HG03045 (cell line): Measurements from ENCODE around the gene CRKL.
"Not testable (repeated sequence)": the region's sequence is repeated elsewhere in the genome, so short reads cannot be mapped to it uniquely, and the experiment has no call there.

Experiments used
- ATAC-seq: cut with Tn5 transposase; IDR thresholded peaks from one replicate; pipeline ENCODE4 v1.9.1; 2021; ENCODE audit warnings: mild to moderate bottlenecking, moderate library complexity; ENCODE audit not compliant: unreplicated experiment

The CRKL gene, protein sequence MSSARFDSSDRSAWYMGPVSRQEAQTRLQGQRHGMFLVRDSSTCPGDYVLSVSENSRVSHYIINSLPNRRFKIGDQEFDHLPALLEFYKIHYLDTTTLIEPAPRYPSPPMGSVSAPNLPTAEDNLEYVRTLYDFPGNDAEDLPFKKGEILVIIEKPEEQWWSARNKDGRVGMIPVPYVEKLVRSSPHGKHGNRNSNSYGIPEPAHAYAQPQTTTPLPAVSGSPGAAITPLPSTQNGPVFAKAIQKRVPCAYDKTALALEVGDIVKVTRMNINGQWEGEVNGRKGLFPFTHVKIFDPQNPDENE

DNA sequence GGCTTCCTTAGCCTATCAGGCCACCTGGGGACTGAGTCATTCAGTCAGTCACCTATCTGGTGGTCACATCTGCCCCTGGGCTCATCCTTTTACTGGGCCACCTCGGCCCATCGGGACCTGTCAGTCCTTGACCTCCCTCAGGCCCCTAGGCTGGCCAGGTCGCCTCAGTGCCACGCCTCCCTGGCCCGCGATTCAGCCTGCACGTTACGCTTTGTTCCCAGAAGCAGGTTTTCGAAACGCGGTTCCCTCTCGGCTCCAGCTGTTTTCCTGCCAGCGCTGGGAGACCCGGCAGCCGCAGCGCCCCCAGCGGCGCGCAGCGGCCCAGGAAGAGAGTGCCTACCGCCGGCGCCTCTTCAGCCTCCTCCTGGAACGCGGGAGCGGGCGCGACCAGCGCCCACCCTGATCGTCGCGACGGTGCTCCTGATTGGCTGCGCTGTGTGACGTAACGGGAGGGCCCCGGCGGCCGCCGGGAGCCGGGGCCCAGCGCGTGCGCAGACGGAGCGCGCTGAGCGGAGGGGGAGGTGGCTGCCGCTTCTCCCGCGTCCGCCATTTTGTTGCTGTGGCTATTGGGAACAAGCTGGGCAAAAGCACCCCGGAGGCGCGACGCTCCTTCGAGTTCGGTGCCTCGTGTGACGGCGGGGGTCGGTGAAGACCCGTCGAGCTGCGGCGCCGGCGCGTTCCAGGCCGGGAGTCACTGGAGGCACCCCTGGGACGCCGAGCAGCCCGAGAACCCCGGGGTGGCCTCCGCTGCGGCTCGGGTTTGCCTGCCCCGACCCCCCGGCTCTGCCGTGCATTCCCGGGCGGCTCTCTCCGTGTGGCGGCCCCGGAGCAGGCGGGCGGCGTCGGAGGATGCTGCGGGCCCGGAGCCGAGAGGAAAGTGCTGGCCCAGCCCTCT is at the start of gene CRKL:
TSS of gene CRKL (plus strand) at position 492 of the 895 bp plus-strand sequence. CDS start 528 bp downstream, outside the sequence.
- peak; percentile 95 for ATAC-seq

DNA sequence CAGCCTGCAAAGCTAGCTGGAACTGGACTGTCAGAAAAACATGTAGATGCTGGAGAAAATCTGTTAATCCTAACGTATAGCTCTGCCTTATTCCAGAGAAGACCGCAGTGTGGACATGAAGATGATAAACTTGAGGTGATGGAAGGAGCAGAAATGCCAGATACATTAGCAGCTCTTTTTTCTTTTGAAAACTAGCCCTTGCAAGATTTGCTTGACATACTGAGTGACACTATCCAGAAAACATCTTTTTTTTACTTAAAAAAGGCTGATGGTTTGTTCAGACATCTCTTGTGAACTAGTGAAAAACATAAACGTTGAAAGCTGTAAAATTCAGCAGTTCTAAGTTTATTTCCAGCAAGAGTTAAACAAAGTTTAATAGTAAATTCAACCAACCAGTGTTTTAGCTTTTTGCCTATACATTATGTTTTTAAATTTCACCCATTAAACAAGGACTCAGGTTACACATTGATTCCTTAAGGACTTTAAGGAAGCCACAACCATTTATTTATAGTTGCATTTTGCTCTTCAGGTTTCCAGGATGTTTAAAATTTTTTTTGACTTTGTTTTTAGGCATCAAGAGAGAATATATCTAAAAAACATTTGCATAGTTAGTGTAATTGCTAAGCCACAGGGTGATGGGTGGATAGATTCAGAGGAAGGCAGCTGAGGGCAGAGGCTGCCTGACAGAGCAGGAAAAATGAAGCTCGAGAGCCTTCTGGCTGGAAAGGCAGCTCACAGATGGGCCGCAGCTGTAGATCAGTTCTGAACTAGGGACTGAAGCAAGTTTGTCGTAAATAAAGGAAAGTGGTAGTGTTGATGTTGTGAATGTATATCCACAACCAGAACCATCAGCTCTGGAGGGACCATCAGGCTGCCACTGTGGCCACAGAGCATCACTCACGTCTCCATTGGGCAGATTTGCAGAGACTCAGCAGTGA is 48.9 kb upstream of the CRKL start:
- ATAC-seq = no peak

DNA sequence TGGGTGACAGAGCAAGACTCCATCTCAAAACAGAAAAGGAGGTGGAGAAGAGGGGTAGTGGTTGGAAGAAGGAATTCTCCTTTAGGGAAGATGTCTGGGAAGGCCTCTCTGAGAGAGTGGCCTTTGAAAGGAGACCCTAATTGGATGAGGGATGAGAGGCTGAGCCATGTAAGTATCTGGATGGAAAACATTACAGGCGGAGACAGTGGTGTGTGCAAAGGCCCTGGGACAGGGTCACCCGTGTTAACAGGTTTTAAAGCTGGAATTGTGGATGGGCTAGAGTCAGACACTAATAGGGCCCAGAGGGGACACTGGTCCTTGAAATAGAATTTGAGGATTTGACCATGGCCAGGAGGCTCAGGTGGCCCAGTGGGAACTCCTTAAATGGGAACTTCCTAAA is 48.0 kb upstream of the CRKL start:
- ATAC-seq = no peak

DNA sequence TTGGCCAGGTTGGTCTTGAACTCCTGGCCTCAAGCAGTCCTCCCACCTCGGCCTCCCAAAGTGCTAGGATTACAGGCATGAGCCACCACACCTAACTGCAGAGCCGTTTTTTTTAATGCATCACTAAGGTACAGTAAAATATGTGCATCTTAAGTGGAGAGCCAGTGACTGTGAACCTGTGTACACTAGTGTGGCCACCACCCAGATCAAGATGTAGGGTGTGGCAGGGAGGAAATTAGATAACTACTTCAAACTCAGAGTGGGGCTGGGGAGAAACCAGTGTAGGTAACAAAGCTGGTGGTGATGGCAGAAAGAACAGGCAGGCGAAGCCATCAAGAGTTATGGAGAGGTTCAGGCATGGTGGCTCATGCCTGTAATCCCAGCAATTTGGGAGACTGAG is 44.0 kb upstream of the CRKL start:
- ATAC-seq = no peak

DNA sequence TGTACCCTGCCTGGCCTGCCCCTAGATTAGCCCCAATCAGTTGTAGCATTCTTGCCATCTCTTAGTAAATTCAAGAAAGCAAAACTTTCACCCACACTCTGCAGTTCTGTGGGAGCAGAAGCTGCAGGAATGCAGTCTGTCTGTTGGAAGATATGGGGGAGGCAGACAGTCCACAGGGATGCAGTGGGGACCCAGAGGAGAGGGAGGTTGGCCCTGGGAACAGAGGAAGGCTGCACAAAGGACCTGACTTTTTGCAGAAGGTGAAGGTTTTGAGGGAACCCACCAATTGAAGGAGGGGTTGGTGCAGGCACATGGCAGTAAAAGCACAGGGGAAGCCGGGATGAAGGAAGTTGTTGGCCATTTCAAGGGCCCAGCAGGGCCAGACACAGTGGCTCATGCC is 41.9 kb upstream of the CRKL start:
- no peak for ATAC-seq

DNA sequence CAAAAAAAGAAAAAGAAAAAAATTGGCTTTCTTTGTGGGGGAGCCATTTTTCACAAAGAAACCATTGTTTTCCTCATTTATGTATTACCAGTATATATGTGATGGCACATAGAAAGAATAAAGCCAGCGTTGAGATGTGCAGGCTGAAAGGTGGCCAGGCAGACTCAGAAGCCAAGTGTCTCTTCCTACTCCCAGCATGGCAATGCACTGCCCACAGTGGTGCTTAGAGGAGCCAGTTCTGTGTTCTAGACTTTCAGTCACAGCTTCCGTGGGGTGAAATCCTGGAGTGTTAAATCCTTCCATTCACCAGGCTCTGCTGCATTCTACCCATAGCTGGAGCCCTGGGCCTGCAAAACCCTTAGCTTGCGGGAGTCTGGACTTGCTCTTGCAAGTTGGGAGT is 39.5 kb upstream of the CRKL start:
- ATAC-seq = no peak

DNA sequence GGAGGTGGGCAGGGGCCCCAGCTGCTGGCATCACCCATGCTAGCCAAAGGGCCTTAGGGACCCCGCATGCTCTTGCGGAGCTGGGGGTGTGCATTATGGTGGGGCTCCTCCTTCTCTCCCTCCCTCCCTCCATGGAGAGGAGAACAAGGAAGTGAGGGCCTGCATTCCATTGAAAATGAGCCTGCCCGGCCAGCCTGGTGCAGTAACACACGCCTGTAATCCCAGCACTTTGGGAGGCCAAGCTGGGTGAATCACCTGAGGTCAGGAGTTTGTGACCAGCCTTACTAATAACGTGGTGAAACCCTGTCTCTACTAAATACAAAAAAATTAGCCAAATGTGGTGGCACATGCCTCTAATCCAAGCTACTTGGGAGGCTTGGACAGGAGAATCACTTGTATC is 36.0 kb upstream of the CRKL start:
- no peak for ATAC-seq

DNA sequence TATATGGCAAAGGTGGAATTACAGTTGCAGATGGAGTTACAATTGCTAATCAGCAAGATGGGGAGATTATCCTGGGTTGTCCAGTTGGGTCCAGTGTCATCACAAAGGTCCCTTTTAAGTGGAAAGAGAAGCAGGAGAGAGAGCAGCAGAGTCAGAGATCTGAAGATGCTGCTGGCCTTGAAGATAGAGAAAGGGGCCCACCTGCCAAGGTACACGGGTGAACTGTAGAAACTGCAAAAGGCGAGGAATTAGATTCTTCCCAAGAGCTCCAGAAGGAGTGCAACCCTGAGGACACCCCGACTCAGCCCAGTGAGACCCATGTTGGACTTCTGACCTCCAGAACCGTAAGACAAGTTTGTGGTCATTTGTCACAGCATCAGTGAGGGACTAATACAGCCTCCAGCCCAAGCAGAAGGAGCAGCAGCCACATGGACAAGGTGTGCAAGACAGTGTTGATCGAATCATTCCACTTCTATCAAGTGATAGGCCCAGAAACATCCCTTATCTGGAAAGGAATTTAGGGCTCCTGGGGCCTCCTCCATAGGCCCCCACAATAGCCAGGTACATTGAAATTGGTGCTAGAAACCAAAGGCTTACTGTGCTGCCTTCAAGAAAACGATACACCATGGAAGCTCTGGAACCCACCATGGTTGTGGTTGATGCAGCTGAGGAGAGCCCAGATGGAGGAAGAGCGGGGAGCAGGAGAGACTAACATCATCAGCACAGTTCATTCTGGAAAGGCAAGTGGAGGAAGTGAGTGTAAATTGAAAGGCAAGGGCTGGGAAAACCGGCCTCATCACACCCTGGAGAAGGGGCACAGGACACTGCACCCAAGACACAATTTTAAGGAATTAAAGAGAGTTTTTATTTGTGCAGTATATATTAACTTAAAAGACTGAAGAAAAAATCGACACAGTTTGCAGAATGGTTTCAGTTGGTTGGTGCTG is 35.1 kb upstream of the CRKL start:
- no peak for ATAC-seq

DNA sequence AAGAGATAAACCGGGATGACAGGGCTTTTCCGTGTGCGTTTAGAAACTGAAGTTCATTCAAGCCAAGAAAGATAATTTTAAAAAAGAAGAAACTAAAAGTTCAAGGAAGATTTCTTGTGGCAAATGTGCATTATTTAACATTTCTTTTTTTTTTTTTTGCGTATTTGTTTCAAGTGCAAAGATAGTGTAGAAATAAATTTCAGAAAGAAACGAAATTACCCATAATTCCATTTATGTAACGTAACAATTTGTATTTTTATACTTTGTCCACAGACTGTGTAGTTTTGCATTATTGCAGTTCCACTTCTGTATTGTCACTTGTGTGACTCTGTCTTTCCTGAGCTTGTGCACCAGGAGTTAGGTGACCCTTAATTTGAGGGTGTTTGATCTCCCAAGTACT is 34.4 kb upstream of the CRKL start:
- ATAC-seq = no peak

DNA sequence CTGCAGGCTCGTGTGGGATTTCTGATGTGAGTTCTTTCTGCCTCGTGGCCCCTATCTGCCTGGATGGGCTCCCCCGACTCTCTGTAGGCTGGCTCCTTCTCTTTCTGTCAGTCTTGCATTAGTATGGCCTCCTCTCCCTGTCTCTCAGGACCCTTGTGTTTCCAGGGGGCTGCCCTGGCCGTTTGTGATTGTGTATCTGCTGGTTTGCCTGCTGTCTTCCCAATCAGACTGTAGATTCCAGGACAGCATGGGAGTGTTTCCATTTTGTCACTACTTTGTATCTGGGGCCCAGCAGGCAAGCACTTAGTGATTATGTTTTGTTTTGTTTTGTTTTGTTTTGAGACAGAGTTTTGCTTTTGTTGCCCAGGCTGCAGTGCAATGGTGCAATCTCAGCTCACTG is 32.8 kb upstream of the CRKL start:
- no peak for ATAC-seq

DNA sequence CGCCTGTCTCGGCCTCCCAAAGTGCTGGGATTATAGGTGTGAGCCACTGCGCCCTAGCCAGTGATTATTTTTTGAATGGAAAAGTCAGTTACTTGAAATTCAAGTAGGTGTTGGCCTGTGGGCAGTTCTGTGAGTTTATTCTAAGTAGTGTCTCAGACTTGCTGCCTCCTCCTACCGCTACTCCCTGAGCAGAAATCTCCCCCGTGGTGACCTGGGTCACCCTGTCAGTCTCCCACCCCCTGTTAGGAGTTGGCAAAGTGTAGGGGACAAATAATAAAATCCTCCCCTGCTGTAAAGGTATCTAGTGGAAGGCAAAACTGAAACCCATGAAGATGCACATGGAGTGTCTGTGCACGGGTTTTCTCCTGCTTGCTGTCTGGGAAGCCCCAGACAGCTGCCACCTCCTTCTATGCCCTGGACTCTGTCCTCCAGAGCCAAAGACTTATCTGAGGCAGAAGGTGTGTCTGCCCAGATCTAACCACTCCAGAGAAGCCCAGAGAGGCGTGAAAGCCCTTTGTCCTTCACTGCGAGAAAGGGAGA is 32.1 kb upstream of the CRKL start:
- no peak for ATAC-seq

DNA sequence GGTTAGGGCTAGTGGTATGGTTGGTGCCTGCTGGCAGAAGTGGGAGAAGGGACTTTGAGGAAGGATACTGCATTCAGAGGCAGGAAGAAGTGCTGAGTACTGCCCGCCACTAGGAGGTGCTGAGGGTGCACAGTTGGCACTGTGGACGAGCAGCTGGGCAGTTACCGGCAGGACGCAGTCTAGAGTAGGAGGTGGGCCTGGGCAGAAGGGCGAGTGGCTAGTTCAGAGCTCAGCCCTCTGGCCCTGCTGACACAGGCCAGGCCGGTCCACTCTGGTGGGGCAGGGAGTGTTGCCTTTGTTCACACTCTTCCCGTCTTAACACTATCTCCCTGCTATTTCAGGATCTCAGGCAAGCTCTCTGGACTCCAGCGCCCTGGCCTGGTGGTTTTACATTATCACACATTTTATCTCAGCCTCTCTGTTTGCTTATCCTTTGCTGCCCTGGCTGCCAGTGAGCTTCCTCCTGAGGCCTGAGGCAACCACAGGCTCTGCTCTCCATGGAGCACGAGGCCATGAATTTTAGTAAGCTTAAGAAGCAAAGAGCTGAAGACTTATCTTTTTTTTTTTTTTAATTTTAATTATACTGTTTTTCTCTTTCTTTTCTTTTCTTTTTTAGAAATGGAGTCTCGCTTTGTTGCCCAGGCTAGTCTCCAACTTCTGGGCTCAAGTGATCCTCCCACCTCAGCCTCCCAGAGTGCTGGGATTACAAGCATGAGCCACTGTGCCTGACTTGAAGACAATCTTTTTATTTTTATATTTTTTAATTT is 31.5 kb upstream of the CRKL start:
- ATAC-seq = no peak

DNA sequence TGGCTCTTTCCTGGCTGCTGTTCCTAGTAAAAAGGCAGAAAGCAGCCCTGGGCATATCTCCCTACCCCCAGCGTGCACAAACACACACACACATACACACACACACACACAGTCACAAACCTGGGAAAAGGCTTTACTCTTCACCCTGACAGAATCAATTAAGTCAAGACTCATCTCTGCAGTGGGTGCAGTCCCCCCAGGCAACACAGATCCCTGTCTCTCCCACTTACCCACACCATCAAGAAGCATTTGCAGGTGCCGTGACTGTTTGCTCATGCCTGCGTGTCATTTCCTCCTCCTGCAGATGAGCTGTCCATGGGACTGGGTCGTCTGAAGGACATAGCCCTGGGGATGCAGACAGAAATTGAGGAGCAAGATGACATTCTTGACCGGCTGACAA is 29.8 kb upstream of the CRKL start:
- no peak for ATAC-seq

DNA sequence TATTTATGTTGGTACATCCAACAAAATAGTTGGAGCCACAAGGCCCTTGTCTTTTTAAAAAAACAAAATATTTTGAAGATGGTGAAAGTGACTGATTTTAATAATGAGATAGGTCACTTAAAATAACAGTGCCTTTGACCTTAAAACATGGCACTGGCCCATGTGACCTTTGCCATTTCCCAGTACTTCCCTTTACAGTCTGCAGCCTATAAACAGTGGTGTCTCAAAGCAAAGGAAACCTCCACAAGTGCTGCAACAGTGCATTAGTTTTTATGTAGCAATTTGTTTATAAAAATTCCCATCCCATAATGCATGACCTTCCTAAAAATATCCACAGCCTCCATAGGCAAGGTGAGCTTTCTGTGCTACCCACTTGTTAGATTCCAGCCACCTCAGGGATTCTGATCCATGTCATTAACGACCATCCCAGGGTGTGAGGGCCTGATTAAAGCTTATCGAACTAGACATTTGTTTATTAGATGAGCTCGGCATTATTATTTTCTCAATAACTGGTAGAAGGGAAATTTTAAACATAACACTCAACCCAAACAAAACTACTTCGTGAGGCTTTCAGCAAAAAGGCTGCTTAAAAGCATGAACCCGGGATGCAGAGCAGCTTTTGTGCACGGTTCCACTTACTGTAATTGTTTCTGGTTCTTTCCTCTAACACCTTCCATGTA is 28.0 kb upstream of the CRKL start:
- no peak for ATAC-seq

DNA sequence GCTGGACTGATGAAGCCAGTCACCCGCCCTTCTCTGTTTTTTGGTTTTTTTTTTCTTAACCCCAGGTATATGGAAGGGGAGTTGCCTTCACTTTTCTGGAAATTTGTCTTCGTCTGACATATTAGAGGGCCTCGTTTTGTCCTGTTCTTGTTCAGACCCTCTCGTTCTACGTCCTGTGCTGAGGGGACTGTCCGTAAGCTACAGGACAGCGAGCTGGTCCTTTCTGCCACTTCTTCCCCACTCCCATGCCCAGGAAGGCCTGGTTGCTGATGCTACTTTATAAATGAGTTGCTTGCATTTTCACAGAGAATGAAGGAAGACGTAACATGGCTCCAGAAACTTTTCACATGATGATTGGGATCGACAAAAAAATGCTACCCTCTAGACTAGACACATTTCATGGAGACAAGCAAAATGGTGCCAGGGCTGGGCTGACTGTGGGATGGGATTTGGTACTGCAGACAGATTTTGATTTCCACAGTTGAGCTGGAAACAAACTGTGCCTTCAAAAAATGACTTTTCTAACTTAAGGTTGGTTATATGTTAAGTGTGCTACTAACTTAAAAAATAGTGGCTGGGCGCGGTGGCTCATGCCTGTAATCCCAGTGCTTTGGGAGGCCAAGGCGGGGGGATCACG is 27.2 kb upstream of the CRKL start:
- no peak for ATAC-seq

DNA sequence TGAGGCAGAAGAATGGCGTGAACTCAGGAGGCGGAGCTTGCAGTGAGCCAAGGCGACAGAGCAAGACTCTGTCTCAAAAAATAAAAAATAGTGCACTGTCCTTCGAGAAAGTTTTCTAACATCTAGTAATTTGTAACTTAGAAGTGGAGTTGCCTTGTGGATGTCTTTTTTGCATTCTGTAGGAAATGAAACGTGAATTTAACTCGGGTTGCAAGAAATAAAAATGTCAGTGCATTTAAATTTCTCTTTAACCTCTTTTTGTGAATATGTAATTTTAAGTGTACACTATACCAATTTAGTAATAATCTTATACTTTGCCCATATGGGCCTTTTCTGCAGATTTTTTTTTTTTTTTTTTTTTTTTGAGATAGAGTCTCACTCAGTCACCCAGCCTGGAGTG is 26.2 kb upstream of the CRKL start:
- no peak for ATAC-seq

DNA sequence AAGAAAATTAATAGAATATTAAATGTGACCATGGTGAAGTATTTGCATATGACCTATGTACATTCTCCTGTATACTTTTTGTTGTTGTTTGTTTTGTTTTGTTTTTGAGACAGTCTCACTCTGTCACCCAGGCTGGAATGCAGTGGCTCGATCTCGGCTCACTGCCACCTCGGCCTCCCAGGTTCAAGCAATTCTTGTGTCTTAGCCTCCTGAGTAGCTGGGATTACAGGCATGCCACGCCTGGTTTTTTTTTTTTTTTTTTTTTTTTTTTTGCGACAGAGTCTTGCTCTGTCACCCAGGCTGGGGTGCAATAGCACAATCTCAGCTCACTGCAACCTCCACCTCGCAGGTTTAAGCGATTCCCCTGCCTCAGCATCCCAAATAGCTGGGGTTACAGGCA is 19.5 kb upstream of the CRKL start:
- ATAC-seq = not testable (repeated sequence)

DNA sequence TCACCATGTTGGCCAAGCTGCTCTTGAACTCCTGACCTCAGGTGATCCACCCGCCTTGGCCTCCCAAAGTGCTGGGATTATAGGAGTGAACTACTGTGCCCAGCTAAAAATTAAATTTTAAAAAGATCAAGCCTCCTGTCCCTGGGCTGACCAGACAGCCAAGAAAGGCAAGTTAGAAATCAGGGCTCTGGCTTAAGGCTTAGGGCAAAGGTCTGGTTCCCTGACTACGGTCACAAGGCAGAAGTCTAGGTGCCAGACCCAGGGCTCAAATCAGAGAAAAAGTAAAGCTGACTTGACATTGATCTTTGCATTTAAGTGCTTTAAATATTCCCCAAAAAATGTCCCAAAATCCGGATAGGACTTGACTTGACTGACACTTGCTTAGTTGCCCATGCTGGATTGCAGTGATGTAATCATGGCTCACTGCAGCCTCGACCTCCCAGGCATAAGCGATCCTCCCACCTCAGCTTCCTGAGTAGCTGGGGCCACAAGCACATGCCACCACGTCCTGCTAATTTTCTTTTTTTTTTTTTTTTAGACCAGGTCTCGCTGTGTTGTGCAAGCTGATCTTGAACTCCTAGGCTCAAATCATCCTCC is 17.3 kb upstream of the CRKL start:
- ATAC-seq = no peak
